Brain pericyte (primary cell): ENCODE data around the gene PRR35.

Source experiments
- DNase-seq: peaks from one replicate; pipeline ENCODE4 v3.0.0-alpha.2; 2012; ENCODE audit warnings: low read depth, low spot score

PRR35 gene

GRCh38 chr16:549544-550263 lies 10.5 kb upstream of the PRR35 start:
- DNase-seq, result no peak

DNA sequence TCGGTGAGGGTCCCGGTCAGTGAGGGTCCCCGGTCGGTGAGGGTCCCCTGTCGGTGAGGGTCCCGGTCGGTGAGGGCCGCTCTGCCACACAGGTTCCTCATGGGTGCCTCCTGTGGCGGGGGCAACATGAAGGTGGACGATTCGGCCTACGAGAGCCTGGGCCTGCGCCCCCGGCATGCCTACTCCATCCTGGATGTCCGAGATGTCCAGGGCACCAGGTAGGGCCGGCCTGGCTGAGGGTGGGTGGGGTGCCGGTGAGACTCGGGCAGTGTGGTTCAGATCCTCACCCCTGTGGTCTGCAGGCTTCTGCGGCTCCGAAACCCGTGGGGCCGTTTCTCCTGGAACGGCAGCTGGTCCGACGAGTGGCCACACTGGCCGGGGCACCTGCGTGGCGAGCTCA lies 9.0 kb upstream of the PRR35 start:
- no peak for DNase-seq

DNA sequence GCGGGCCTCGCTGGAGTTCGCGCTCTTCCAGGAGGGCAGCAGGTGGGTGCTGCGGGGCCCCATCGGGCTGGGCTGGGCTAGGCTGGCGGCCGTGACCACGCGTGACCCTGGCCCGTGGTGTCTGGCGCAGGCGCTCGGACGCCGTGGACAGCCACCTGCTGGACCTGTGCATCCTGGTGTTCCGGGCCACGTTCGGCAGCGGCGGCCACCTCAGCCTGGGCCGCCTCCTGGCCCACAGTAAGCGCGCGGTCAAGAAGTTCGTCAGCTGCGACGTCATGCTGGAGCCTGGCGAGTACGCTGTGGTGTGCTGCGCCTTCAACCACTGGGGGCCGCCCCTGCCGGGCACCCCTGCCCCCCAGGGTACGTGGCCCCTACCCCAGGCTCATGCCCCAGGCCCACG lies 8.0 kb upstream of the PRR35 start:
- DNase-seq, result no peak

DNA sequence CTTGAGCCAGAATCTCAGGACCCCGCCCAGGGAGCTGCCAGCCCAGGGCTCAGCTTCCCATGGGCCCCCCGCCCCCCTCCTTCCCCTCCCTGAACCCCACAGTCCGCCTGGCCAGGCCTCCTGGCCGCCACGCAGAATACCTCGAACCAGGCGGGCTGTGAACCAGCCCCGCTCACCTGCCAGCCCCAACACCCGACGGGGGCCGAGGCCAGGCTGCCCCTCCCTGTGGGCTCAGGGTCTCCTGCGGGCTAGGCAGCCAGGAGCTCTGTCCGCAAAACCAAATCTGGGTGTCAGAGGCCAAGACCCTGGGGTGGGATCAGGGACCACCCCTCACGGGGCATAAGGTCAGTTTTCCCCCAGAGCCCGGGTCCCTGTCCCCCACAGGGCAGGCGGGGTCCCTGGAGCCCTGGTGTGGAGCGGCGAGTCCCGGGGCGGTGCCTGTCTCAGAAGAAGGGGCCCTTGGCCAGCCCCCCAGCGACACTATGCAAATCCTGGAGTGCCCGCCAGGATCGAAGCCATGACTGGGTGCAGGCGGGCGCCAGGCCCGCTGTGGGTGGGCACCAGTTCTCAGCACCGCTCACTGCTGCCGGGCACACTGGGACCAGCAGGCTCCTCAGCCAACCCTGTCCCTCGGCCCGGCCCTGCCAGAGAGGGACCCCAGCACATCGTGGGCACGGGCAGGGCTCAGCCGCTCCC lies 6.4 kb upstream of the PRR35 start:
- no peak for DNase-seq

- DNase-seq, result no peak
Observed at GRCh38 chr16:554297-554621, 5.9 kb upstream of the PRR35 start.

DNA sequence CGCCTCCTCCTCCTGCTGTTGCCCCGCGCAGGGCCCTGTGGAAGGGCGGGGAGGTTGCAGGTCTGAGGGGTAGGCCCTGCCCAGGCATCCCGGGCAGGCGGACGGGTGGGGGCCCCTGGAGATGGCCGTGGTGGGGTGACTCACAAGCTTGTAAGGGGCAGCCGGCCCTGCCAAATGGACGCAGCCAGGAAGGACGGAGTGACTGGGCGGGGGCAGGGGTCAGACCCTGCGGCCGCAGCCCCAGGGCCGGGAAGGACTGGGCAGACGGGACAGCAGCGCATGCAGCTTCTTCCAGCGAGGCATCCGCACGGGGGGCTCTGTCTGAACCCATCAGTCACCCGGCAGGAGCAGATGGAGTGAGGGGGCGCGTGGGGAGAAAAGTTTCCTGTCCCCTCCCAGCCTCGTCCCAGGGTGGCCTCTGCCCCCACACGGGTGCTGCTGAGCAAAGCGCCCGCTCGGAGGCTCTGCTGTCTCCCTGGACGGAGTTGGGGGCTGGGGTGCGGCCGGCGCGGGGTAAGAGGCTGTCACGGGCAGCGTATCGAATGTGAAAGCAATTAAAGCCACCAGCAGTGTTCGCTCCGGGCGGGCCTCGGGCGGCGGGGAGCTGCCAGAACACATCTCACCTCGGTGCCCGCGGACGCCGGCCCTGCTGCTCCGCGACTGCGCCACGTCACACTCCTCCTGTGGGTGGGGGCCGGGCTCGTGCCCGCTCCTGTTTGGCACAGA lies 5.4 kb upstream of the PRR35 start:
- DNase-seq, result no peak

DNA sequence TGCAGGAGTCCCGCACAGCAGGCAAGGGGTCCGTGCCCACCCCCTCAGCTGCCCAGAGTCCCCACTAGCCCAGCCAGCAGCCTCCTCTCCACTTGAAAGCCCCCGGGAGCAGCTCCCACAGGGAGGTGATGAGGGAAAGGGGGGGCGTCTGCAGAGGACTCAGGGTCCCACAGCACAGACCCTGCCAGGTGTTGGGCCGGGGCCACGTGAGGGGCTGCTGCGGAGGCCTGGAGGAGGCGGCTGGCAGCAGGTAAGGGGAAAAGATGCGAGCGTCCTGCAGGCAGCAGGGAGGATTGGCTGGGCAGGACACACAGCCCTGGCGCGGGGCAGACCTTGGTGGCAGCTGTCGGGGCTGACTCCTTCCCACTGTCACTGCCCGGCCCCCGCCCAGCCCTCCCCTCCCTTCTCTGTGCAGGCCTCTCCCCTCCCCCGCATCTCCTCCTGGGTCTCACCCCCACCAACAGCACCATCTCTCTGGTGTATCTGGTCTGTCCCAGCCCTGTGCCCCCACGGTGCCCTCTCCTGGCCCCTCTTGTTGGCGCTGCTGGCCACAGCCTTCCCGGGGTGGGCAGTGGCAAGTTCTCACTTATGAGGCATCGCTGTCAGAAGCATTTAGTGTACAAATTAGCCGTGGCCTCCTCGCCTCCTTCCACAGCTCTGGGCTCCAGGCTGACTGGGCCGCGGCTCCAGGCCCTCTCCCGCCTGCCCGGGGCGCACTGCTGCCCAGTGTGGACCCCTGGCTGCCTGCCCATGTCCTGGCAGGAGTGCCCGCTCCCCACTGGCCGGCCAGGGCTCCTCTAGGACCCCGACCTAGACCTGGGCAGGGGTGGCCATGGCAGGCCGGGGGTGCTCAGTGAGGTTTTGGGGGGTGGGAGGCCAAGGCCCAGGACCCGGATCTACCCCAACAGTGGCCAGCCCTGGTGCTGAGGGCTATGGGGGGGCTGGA lies 4.4 kb upstream of the PRR35 start:
- no peak for DNase-seq

DNA sequence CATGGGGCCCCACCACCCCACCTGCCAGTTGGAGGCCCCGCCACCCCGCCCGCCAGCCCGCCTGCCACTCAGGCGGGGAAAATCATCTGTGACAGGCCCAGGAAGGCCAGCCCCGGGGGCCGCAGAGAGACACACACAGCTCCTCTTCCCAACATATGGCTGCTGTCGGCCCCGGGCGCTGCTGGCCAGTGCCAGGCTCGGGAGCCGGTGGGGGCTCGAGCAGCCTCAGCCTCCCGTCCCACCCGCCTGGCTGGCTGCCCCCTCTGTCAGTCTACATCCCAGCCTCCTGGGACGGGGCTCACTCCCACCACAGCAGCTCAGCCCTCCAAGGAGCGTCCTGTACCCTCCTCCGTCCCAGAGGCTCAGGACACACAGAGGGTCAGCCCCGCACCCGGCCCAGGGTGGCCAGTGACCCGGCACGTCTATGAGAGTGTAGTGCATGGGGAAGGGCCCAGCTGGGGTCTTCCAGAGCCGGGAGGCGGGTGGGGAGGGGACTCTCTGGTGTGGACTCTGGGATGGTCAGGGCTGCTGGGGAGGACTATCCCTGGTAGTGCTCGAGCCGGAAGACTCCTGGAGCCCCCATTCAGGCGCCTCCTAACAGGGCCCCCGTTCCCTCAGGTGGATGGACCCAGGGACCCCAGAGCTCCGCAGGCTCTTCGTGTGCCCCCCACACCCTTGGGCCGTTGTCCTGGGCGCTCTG lies 3.6 kb upstream of the PRR35 start:
- no peak for DNase-seq

DNA sequence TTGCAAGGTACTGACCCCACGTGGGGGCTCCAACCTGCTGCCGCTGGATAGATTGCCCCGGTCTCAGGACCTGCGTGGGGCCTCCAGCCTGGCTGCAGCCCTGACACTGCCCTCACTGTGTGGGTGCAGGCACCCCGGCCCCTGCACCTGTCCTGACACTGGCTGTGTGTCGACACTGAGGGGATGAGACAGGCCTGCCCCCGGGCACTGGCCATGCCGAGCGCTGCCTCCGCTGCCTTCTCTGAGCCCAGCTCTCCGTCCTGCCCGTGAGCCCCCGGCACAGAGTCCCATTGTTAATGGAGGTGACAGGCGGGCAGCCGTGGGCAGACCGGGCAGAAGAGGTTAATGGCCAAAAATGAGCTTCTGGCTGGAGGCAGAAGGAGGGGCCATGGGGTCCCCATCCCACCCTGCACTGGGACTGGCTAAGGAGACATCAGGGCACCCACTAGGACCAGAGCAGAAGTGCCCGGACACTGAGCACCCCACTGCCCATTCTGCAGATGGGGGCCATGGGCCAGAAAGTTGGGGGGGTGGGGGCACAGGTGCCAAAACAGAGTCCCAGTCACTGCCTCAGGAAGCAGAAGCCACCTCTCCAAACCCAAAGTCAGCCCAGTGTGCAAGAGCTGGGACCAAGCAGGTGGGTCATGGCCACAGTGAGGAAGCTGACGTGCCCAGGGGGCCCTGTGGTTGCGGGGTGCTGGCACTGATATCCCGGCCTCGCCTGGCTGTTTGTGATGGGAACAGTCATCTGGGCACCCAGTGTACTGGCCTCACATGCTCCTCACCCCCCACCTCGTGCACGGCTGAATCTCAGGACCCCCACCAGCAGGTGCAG lies 2.5 kb upstream of the PRR35 start:
- no peak for DNase-seq

- DNase-seq, result no peak
Observed at GRCh38 chr16:558298-559020, 1.7 kb upstream of the PRR35 start.

DNA sequence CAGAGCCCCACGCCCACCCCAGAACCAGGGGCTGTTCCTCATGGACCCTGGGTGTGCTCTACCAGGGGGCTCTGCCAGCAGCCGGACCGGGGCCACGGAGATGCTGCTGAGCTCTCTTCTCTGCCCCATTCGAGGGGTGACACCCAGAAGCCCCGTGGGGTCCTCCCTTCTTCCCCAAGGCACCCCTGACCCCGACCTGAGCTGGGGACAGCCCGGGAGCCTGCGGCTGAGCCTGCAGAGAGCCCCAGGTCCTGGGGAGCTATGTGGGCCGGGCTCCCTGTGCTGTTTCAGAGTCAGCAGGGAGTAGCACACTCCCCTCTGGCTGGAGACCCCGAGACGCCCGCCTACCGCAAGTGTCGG lies 1.2 kb upstream of the PRR35 start:
- no peak for DNase-seq

DNA sequence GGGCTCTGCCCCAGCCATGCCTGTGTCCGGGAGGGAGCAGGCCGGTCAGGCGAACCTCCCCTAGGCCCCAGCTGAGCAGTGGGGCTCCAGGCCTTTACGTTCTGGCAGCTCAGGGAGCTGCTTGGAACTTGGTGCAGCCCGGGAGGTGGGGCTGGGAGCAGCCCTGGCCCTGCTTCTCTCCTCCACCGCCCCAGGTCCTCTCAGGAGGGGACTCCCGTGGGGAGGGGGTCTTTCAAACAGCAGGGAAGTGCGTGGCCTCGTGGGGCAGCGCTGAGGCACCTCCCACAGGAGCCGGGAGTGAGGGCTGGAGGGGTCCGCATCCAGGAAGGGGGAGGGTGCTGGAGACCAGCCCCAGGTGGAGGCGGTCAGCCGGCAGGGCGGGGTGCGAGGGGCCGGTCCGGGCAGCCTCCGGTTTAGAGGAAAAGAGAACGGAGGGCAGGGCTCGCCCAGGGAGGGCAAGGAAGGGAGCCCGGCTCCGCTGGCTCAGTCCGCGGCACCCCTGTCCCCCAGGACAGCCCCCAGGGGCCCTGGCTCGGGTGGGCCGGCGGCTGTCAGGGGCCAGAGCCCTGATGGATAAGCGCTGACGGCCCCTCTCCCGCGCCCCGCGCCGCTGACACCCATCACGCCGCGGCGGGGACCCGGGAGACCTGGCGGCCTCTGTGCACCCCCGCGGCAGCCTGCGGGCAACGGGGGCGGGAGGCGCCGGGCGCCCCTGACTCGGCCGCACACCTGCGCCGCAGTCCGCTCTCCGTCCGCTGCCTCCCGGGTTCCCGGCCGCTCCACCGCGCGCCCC lies 587 bp upstream of the PRR35 start:
- DNase-seq, result no peak

- DNase-seq, result no peak
Observed at GRCh38 chr16:560701-561412, 663 bp downstream of the PRR35 start.

DNA sequence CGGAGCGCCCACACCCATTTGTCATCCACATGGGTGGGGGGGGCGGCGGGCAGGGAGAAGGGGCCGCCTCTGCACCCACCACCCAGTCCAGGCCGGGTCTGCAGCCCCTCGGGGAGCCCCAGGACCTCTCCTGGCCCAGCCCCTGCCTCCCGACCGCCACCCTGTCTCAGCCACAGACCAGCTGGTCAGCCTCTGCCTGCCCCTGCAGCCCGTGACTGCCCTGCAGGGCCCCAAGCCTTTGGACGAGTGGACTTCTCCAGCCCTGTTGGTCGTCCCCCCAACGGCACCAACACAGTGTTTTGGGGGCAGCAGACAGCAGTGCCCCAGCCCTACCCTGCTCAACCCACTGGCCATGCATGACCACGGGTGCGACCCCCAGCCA lies 1.2 kb downstream of the PRR35 start:
- DNase-seq, result no peak

- DNase-seq, result no peak
Observed at GRCh38 chr16:561957-562938, 2.1 kb downstream of the PRR35 start.

GRCh38 chr16:563072-563644 lies 3.0 kb downstream of the PRR35 start:
- DNase-seq, result no peak
